Inflammatory macrophage treated with lipopolysaccharide for 1 hour (primary cell): ENCODE results near the gene COL1A1.
A peak's percentile ranks its signal among the peaks of the same experiment; 100 is the strongest.

Experiments
- DNase-seq, 2 donors: peaks; one replicate each; pipeline ENCODE4 v3.0.0-alpha.2; 2020 to 2022

Gene COL1A1

DNA sequence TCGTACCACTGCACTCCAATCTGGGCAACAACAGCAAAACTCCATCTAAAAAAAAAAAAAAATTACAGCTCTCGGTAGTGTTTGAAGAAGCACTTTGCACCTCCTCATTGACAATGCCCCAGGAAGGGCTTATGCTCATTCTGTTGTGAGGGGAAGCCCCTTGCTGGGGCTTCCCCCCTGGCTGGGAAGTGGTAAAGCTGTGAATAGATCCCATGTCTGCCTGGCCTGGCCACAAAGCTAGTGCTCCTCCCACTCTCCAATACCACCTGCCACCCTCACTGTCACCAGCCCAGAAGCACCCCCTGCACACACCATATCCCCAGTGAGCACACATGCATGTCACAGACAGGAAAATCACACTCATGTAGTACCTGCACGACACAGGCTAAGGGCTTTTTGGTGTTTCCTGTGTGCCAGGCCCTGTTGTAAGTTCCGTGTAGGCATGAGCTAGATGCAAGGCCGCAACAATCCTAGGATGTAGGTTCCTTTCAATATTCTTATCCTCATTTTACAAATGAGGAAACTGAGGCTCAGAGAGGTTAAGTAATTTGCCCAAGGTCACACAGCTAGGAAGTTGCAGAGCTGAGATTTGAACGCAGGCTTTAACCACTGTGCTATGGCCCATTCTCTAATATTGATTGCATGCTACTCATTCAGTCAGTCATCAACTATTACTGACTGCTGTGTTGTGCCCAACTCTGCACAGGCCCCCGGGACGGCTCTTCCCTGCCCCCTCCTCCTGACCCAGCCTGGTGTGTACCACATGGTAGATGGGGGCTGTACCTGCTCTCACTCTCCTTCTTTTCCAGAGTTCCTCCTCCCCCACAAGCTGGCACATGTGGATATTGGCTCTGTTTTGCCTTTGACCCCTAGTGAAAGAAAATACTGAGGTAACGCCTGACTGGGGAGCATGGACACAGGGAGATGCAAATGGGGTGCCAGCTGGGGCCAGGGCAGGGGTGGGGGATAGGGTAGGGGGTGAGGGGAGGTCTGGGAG is 11.9 kb upstream of the COL1A1 start:
- peak; percentile 29 to 81 for DNase-seq

GRCh38 chr17:50212121-50212843 is 10.9 kb upstream of the COL1A1 start:
- DNase-seq = no peak

- DNase-seq = no peak
Observed at GRCh38 chr17:50211249-50212120, 10.1 kb upstream of the COL1A1 start.

DNA sequence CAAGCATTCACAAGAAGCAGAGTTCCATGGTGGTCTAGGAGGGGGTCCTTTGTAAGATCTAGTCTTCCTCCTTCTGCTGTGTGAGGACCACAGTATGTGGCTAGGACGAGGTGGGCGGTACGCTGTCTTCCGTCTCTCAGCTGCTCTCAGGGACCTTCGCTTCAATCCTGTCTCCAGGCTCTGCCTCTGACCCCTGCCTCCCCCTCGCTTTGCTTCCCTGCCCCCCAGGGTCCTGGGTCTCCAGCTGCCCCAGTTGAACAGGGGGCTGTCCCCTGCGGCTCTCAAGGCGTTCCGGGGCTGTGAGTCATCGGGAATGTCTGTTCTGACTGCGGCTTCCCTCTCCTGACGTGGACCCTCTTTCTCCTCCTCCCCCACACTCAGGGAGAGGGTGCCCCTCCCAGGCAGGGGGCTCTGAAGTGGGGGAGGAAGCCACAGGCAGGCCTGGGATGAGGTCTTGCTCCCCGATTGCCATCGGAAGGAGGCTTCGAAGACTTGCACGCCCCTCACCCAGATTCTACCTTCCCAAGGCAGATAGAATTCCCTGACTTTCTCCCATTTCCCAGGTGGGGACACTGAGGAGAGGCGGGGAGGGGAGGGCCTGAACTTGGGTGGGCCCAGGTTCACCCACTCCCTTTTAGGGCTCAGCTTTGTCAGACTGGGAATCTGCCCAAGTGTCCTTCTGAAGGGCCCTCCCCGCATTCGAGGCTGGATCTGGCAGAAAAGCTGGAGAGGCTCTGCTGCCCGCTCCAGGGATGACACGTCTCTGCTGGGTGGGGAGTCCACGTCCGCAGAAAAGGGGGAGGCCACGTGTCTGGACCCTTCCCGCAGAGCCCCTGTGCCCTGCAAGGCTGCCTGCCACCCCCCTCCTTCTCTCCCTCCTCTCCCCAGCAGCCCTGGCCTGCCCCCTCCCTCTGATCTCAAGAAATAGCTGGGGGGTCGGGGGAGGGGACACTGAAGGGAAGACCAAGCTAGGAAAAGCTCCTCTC is 9.1 kb upstream of the COL1A1 start:
- peak in 1 of 2 donors; percentile 42 for DNase-seq

GRCh38 chr17:50209472-50210239 is 8.2 kb upstream of the COL1A1 start:
- DNase-seq = peak; percentile 28 to 72

DNA sequence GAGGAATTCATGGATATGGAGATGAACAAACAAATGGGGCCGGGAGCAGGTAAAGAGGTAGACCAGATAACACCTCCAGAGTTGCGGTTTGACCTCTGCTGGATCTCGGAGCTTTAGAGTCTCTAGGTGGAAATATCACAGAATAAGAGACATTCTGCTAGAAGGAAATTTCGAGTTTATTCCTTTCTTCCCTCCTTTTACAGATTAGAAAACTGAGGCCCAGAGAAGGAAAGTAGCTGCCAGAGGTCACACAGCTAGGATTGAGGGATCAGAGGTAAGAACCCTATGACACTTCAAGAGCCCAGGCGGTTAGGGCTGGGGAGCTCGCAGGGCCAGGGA is 7.7 kb upstream of the COL1A1 start:
- DNase-seq = no peak

DNA sequence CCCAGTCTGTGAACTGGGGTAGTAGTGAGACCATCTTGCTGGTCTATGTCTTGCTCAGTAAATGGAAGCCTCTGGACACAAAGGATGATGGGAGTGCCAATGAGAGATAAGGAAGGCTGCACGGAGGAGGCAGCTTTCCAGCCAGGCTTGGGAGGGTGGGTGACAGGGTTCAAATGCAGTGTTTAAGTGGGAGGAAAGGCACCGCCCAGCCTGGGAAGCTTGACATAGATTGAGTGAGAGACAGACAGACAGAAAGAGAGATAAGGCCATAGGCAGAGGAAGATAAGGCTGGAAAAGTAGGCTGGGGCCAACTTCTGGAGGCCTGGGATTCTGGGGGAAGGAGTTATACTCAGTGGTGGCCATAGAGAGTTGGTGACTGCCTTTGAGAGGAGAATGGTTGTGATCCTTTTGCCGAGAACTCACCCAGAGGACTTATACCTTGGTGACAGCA is 7.2 kb upstream of the COL1A1 start:
- DNase-seq = no peak

- DNase-seq = no peak
Observed at GRCh38 chr17:50207792-50208567, 6.5 kb upstream of the COL1A1 start.

DNA sequence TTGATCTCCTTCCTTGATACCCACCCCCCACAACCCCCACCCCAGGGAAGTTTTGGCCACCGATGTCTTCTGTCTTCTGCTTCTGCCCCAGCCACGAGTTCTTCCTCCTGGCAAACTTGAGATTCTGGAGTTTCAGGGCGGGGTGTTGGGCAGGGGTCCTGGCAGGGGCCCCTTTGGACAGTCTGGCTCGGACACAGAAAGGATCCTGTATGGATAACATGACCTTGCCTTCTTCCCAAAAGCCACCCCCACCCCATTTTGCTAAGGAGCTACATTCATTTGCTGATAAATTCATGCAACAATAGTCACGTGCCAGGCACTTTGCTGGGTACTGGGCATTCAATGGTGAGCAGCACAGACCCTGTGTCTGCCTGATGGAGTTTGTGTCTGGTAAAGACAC is 5.9 kb upstream of the COL1A1 start:
- DNase-seq = no peak

DNA sequence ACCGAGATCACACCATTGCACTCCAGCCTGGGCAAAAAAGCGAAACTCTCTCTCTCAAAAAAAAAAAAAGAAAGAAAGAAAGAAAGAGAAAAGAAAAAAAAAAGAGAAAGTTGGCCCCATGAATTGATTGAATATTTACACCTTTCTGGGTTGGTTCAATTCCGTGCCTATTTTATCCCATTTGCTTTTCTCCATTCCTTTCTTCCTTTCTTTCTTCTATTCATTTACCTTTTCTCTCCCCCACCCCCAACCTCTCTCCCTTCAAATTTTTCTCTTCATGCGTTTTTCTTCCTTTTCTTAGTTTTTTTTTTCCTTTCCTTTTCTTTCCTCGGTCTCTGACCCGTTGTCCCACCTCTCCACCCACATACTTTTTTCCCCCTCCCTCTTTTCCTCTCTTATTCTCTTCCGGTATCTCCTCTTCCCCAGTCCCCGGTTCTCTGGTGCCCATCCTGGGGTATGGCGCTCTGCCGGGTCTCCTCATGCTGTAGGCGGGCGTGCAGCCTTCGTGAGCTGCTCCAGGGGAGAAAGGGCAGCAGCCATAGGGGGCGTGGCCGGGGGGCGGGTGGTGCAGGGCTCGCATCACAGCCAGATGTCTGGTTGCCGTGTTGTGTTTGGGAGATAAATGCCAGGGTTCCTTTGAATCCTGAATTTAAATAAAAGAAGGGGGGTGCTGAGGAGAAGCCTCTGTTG is 5.3 kb upstream of the COL1A1 start:
- DNase-seq = no peak

- DNase-seq = no peak
Observed at GRCh38 chr17:50205963-50206505, 4.6 kb upstream of the COL1A1 start.

- DNase-seq = peak in 1 of 2 donors; percentile 38
Observed at GRCh38 chr17:50205111-50205962, 3.9 kb upstream of the COL1A1 start.

DNA sequence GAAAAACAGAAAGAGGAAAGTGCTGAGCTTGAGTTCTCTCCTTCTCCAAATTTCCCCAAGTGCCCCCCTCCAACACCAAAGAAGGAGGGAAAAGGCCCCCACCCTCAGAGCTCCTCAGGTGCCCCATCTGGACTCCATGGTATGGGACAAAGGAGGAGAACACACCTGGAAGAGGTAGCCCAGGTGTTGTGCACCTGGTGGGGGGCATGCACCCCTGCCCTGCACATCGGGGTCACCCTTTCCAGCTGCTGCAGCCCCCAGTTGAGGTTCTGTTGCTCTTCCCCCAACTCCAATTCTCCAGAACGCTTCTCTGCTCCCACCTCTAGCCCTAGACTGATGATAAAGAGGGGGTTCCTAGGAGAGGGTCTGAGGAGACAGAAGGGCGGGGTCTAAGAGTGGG is 3.0 kb upstream of the COL1A1 start:
- DNase-seq = no peak

DNA sequence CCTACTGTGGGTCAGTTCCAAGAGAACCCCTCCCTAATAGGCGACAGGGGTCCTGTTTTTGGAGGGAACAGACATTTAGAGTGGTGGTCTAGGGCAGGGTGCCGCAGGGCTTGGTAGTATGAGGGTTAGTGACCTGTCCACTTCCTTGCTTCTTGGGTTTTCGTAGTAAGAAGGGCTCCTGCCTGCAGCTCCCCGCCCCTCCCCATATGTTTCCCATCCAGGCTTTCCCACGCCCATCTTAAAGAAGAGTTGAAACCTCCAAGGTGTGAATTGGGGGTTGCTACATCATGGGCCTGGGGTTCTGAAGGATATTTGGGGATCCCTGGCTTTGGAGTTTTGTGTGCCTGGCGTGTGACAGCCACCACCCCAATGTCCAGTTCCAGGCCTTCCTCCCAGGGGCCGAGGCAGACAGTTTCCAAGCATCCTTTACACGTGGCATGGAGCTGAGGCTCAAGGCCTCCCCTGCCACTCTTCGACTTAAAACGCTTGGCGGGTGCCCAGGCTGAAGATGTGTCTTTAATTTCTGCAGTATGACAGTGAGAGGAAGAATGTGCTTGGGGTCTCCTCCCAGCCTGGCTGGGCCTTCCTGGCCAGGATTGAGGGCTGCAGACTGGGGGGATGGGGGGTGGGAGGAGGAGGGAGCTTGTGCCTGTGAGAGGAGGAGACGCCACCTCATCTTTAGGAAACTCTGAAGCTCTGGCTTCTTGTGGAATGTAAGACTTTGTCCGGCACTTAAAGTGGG is 2.3 kb upstream of the COL1A1 start:
- DNase-seq = no peak

- DNase-seq = peak in 1 of 2 donors; percentile 18
Observed at GRCh38 chr17:50203086-50203485, 1.7 kb upstream of the COL1A1 start.

GRCh38 chr17:50200457-50201275 is 765 bp downstream of the COL1A1 start:
- DNase-seq = peak; percentile 63 to 89
